ENCODE results near the gene PPAT. TPM values are rescaled to one million over a fixed set of nuclear protein-coding genes. Genes with fewer than 3 reads are reported as not detected.
"Not testable (repeated sequence)": the region's sequence is repeated elsewhere in the genome, so short reads cannot be mapped to it uniquely, and the experiment has no call there.

The PPAT gene
- 68.5 and 92.7 TPM in 2 replicates for total RNA-seq (2014; rRNA removed; shearing (Covaris generic))

DNA sequence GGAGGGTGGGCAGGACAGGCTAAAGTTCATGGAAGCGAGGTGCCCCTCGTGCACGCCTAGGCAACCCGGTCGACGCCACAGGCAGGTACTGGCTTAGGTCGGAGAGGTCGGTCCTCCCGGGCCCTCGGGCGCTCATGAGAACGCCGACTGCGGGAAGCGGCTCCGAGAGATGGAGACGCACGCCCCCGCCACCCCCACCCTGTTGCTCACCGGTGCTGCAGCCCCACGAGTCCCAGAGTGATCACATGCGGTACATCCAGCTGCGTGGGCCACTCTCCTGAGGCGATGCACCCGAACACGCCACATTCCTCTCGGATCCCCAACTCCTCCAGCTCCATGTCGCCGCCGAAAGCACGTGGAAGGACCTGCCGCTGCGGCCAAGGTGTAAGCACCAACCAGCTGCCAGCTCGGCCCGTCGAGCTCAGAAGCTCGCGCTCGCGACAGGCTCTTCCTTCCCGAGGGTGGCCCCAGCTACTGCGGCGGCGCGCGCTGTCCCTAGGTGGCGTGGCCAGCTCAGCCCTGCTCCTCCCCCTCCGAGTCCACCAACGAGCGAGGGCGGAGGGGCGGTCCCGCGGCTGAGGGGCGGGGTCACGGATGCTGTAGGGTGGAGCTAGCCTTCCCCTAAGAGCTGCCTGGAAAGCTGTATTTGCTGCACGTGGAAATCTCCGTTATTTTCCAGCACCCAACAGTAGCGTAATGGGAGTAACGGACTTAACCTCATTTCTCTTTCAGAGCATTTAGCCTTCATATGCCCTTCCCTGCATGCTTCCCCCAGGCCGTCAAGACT lies at the start of gene PPAT:
Gene PPAT, minus strand, starts transcription at position 476 of the 787 bp plus-strand sequence. Its CDS starts 138 bp downstream, at position 338.
- no peaks in the 10 kb centered on the region; the same call in 1 of the 2 replicates for H3K36me3 ChIP-seq (replicated peaks; ENCODE audit: control insufficient read depth, insufficient read depth, low read length)
- peak within 1 kb of the TSS; percentile 90 for H3K4me3 ChIP-seq (ENCODE audit: insufficient read depth, low read depth, low read length)
- DNase-seq, result peak; percentile 98
- no peaks in the 10 kb centered on the region for H3K27me3 ChIP-seq (ENCODE audit: control insufficient read depth, insufficient read depth, low read length)

DNA sequence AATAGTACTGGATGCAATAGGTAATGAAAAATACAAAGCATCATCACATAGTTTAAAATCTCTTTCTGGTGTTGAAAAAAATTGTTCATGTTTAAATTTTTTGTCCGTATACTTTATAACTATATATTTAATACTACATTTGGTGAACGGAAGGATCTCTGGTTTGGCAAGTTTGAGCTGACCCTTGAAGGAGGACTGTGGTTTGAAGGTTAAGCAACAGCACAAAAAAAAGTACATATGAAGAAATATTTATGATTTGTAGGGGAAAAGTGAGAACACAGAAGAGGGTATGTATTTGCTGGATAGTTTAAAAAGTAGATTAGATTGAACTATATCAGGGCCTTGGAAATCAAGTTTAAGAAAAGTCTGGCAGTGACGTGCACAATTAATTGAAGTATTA lies 45.3 kb upstream of the PPAT start:
- DNase-seq, result no peak
- H3K4me3 ChIP-seq (ENCODE audit: insufficient read depth, low read depth, low read length), result no peak overlapping the region
- peaks cover 30% of the 10 kb centered on the region for H3K36me3 ChIP-seq (replicated peaks; ENCODE audit: control insufficient read depth, insufficient read depth, low read length)
- no peaks in the 10 kb centered on the region for H3K27me3 ChIP-seq (ENCODE audit: control insufficient read depth, insufficient read depth, low read length)

DNA sequence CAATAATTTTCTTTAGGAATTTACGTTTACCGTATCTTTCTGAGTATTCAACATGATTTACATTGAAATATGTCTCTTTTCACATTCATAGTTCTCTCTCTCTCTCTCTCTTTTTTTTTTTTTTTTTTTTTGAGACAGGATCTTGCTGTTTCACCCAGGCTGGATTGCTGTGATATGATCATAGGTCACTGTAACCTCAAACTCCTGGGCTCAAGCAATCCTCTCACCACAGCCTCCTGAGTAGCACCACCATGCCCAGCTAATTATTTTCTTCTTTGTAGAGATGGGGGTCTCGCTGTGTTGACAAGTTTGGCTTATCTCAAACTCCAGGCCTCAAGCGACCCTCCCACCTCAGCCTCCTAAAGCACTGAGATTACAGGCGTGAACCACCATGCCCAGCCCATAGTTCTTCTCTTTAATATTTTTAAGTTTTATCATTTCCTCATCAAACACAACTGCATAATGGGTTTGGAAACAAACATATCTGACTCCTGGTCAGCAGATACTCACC lies 41.8 kb upstream of the PPAT start:
- no peaks in the 10 kb centered on the region for H3K27me3 ChIP-seq (ENCODE audit: control insufficient read depth, insufficient read depth, low read length)
- DNase-seq, result no peak
- H3K4me3 ChIP-seq (ENCODE audit: insufficient read depth, low read depth, low read length), result no peak overlapping the region
- peaks cover 27% of the 10 kb centered on the region for H3K36me3 ChIP-seq (replicated peaks; ENCODE audit: control insufficient read depth, insufficient read depth, low read length)

DNA sequence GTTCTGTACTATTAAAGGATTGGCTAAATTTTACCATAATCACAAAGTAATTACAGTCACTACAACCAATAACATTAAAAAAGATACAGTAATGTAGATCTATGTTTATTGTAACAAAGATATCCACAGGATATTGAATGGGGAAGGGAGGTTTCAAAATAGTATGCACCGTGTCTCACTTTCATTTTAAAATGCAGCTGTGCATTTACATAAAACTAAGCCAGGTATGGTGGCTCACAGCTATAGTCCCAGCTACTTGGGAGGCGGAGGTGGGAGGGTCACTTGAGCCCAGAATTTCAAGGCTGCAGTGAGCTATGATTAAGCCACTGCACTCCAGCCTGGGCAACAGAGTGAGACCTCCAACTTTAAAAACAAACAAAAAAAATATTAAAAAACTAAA lies 40.5 kb upstream of the PPAT start:
- no peak for DNase-seq
- Histone ChIP-seq H3K36me3 (replicated peaks; ENCODE audit: control insufficient read depth, insufficient read depth, low read length) (peaks cover 27% of the 10 kb centered on the region), H3K27me3 (ENCODE audit: control insufficient read depth, insufficient read depth, low read length) (no peaks in the 10 kb centered on the region), H3K4me3 (ENCODE audit: insufficient read depth, low read depth, low read length) (no peak overlapping the region)

DNA sequence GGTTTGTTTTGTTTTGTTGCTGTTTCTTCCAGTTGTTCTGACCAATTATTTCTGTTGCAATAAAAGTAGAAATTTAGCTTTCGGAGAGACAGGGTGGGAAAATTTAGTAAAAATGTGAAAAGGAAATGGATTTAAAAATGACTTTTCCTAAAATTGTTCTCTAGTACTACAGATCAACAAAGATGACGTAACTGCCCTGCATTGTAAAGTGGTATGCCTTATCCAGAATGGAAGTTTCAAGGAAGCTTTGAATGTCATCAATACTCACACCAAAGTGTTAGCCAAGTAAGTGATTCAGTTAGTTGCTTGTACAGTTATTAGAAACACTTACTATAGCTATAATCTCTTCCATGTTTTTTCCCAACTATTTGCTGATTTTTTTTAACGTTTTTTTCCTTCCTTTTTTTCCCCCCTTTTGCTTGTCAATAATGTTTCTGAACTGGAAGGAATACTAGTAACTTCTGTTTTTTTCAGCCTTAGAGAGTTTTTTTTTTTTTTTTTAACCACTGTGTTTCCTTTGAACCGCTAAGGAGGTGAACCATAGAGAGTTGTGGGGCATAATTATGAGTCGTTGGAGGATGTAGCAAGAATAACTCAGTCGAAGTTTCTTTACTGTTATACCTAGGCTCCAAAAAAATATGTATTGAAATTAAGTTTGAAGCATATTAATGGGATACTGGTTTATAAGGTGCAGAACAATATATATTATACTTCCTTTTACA lies 34.2 kb upstream of the PPAT start:
- Histone ChIP-seq H3K36me3 (replicated peaks; ENCODE audit: control insufficient read depth, insufficient read depth, low read length) (peaks cover 7% of the 10 kb centered on the region), H3K4me3 (ENCODE audit: insufficient read depth, low read depth, low read length) (no peak overlapping the region), H3K27me3 (ENCODE audit: control insufficient read depth, insufficient read depth, low read length) (no peaks in the 10 kb centered on the region)
- DNase-seq, result no peak

- H3K4me3 ChIP-seq (ENCODE audit: insufficient read depth, low read depth, low read length), result peak overlapping the region; percentile 53
- no peaks in the 10 kb centered on the region for H3K27me3 ChIP-seq (ENCODE audit: control insufficient read depth, insufficient read depth, low read length)
- DNase-seq, result peak; percentile 70
- H3K36me3 ChIP-seq (replicated peaks; ENCODE audit: control insufficient read depth, insufficient read depth, low read length), result peaks cover 4% of the 10 kb centered on the region
These were observed 32.6 kb upstream of the PPAT start for GRCh38 chr4:56468097-56468422.

- H3K4me3 ChIP-seq (ENCODE audit: insufficient read depth, low read depth, low read length), result peak within 1 kb of the TSS; percentile 53
These were observed 32.1 kb upstream of the PPAT start, which contains the start of gene SRP72 for GRCh38 chr4:56467284-56468096. TSS of gene SRP72 (plus strand) at chr4:56467617. CDS start at chr4:56467636, 19 bp downstream.

GRCh38 chr4:56466910-56467283 lies 31.5 kb upstream of the PPAT start:
- DNase-seq, result peak; percentile 13
- H3K27me3 ChIP-seq (ENCODE audit: control insufficient read depth, insufficient read depth, low read length), result no peaks in the 10 kb centered on the region
- peak overlapping the region; percentile 53 for H3K4me3 ChIP-seq (ENCODE audit: insufficient read depth, low read depth, low read length)
- H3K36me3 ChIP-seq (replicated peaks; ENCODE audit: control insufficient read depth, insufficient read depth, low read length), result peaks cover 2% of the 10 kb centered on the region; the same call in 1 of the 2 replicates

More at GRCh38 chr4:56467284-56468096, 32.1 kb upstream of the PPAT start, which contains the start of gene SRP72:
- H3K36me3 ChIP-seq (replicated peaks; ENCODE audit: control insufficient read depth, insufficient read depth, low read length), result peaks cover 2% of the 10 kb centered on the region; the same call in 1 of the 2 replicates
- DNase-seq, result peak; percentile 91
- H3K27me3 ChIP-seq (ENCODE audit: control insufficient read depth, insufficient read depth, low read length), result no peaks in the 10 kb centered on the region

DNA sequence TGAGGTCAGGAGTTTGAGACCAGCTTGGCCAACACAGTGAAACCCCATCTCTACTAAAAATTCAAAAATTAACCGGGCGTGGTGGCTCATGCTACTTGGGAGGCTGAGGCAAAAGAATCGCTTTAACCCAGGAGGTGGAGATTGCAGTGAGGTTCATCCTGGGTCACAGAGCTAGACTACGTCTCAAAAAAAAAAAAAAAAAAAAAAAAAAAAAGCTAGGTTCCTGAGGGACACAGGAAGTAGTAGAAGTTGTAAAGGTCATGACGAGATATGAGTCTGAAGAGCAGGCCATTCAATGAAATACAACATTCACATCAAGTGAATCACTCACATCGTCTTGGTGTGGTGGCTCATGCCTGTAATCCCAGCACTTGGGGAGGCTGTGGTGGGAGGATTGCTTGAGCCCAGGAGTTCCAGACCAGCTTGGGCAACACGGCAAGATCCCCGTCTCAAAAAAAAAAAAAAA lies 30.9 kb upstream of the PPAT start:
- DNase-seq; H3K27me3 ChIP-seq (ENCODE audit: control insufficient read depth, insufficient read depth, low read length); H3K36me3 ChIP-seq (replicated peaks; ENCODE audit: control insufficient read depth, insufficient read depth, low read length): not testable (repeated sequence)
- peak overlapping the region; percentile 53 for H3K4me3 ChIP-seq (ENCODE audit: insufficient read depth, low read depth, low read length)

DNA sequence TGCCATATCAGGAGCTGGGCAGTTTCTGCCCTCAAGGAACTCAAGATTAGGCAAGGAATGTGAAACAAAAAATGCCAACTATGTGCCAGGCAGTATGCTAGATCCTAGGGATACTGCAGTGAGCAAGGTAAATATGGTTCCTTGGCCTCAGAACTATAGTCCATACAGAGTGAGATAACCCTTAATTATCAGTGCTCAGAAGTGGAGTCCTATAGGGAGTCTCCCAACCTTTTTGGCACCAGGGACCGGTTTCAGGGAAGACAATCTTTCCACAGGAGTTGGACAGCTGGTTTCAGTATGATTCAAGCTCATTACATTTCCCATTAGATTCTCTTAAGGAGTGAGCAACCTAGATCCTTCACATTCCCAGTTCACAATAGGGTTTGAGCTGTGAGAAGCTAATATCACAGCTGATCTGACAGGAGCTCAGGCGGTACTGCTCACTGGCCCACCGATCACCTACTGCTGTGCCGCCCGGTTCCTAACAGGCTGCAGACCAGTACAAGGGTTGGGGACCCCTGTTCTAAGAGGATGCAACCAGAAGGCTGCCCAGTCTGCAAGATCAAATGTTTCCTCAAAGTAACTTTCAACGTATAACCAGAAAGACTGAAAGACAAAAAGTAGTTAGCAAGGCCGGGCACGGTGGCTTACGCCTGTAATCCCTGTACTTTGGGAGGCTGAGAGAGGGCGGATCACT lies 30.3 kb upstream of the PPAT start:
- DNase-seq, result no peak
- H3K4me3 ChIP-seq (ENCODE audit: insufficient read depth, low read depth, low read length), result peak overlapping the region; percentile 11; the same call in 1 of the 2 replicates
- H3K36me3 ChIP-seq (replicated peaks; ENCODE audit: control insufficient read depth, insufficient read depth, low read length), result no peaks in the 10 kb centered on the region; the same call in 1 of the 2 replicates
- no peaks in the 10 kb centered on the region for H3K27me3 ChIP-seq (ENCODE audit: control insufficient read depth, insufficient read depth, low read length)

- no peak overlapping the region for H3K4me3 ChIP-seq (ENCODE audit: insufficient read depth, low read depth, low read length)
- no peaks in the 10 kb centered on the region for H3K27me3 ChIP-seq (ENCODE audit: control insufficient read depth, insufficient read depth, low read length)
- H3K36me3 ChIP-seq (replicated peaks; ENCODE audit: control insufficient read depth, insufficient read depth, low read length), result peaks cover 10% of the 10 kb centered on the region
- DNase-seq, result no peak
These were observed 29.2 kb upstream of the PPAT start for GRCh38 chr4:56464581-56464980.

- no peak for DNase-seq
- no peaks in the 10 kb centered on the region for H3K27me3 ChIP-seq (ENCODE audit: control insufficient read depth, insufficient read depth, low read length)
- peaks cover 17% of the 10 kb centered on the region for H3K36me3 ChIP-seq (replicated peaks; ENCODE audit: control insufficient read depth, insufficient read depth, low read length)
These were observed 28.3 kb upstream of the PPAT start for GRCh38 chr4:56463711-56464110.

DNA sequence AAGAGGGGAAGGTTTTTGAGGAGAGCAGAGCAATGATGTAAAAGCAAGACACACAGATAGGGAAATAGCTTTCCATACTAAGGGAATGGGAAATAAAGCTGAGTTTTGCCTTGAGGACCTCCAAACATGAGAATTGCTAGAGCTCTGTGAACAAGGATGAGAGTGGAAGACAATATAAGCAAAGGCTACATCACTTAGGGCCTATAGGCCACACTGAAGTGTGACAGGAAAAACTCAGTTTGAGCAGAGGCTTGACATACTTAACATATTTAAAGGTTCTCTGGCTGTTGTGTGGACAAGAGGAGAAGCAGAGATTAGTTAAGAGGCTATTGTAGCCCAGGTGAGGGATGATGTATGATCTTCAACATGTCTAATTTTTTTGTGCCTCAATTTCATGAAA lies 26.7 kb upstream of the PPAT start:
- H3K4me3 ChIP-seq (ENCODE audit: insufficient read depth, low read depth, low read length), result no peak overlapping the region
- no peaks in the 10 kb centered on the region for H3K27me3 ChIP-seq (ENCODE audit: control insufficient read depth, insufficient read depth, low read length)
- DNase-seq, result no peak
- peaks cover 23% of the 10 kb centered on the region for H3K36me3 ChIP-seq (replicated peaks; ENCODE audit: control insufficient read depth, insufficient read depth, low read length)

More at GRCh38 chr4:56463711-56464110, 28.3 kb upstream of the PPAT start:
- no peak overlapping the region for H3K4me3 ChIP-seq (ENCODE audit: insufficient read depth, low read depth, low read length)

All from H7 (cell line).